OCI-LY3 (cell line): ENCODE results near the gene CPNE4.

Experiments used
- H2AFZ ChIP-seq: fragments of 200-600, 300-600 bp; shearing (Covaris generic); 2 replicates; pipeline ENCODE4 v1.6.0; 2014; ENCODE audit warnings: antibody characterized with exemption, low read depth, low read length
- H3K27ac ChIP-seq: fragments of 200-600, 300-600 bp; sonication (generic); 2 replicates; pipeline ENCODE4 v1.5.1; 2014; ENCODE audit warnings: mild to moderate bottlenecking, low read length, moderate library complexity, mixed read lengths
- H3K27me3 ChIP-seq: fragments of 200-600, 300-600 bp; sonication (generic); 2 replicates; pipeline ENCODE4 v1.6.1; 2014; ENCODE audit warnings: low read depth, low read length, mixed read lengths
- H3K36me3 ChIP-seq: fragments of 200-600, 300-600 bp; sonication (generic); replicated peaks from 2 replicates; pipeline ENCODE3; 2014; ENCODE audit warnings: low read depth, low read length, mixed read lengths
- H3K4me1 ChIP-seq: fragments of 300-600, 200-600 bp; sonication (generic); 2 replicates; pipeline ENCODE4 v1.6.1; 2014; ENCODE audit warnings: low read length, mixed read lengths
- H3K4me2 ChIP-seq: fragments of 200-600, 300-600 bp; sonication (generic); 2 replicates; pipeline ENCODE4 v1.6.1; 2014; ENCODE audit warnings: low read length, mixed read lengths
- H3K4me3 ChIP-seq: fragments of 300-600, 200-600 bp; sonication (generic); 2 replicates; pipeline ENCODE4 v1.5.1; 2014; ENCODE audit warnings: antibody characterized with exemption, mild to moderate bottlenecking, low read length, moderate library complexity
- H3K79me2 ChIP-seq: fragments of 300-600, 200-600 bp; shearing (Covaris generic); 2 replicates; pipeline ENCODE4 v1.6.1; 2014; ENCODE audit warnings: mild to moderate bottlenecking, low read length, mixed read lengths
- H3K9ac ChIP-seq: fragments of 300-600, 200-600 bp; shearing (Covaris generic); 2 replicates; pipeline ENCODE4 v1.6.0; 2014; ENCODE audit warnings: mild to moderate bottlenecking, low read length, moderate library complexity
- H3K9me3 ChIP-seq: fragments of 200-600, 300-600 bp; shearing (Covaris generic); 2 replicates; pipeline ENCODE4 v1.6.1; 2014; ENCODE audit warnings: low read length, mixed read lengths; ENCODE audit not compliant: insufficient read depth
- H4K20me1 ChIP-seq: fragments of 200-600, 300-600 bp; sonication (generic); 2 replicates; pipeline ENCODE4 v1.6.1; 2016; ENCODE audit warnings: low read length, mixed read lengths; ENCODE audit not compliant: insufficient read depth
- CTCF ChIP-seq: fragments of 200-600, 300-600 bp; sonication (generic); IDR thresholded peaks from 2 replicates; pipeline ENCODE4 v1.5.1; 2014; ENCODE audit warnings: antibody characterized with exemption, low read length, low read depth
- EZH2phosphoT487 ChIP-seq: fragments of 200-600 bp; shearing (Covaris generic); IDR thresholded peaks from 2 replicates; pipeline ENCODE4 v1.6.1; 2018; ENCODE audit warnings: antibody characterized with exemption, mixed run types, low read depth

The CPNE4 gene

DNA sequence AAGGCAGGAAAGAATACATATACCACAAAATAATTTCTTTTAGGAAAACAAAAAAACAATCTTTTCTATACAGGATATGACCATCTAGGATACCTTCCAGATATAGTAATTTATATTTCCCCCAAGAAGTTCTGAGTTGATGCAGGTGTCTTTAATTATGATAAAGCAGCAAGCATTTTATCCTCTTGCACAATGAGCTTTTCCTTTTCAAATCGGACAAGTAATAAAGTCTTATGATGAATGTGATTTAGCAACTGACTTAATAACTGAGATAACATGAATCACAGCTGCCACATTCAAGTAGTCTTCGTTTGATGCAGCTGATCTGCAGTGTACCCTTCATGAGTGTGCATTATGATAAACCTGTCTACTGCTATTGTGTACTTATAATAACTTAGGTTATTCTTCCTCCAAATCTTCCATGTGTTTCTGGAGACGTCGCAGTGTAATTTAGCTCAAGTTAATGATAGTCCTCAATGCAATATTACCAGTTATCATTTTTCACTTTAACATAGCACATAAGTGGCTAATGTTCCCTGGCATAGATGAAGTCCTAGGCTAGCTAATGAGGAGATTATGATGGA lies 271.7 kb downstream of the CPNE4 start:
- Histone ChIP-seq H3K4me2 (no peak overlapping the region), H3K79me2 (no peaks in the 10 kb centered on the region), H3K27me3 (no peaks in the 10 kb centered on the region), H3K4me3 (no peak overlapping the region), H3K9ac (no peak overlapping the region), H2AFZ (no peak overlapping the region), H3K36me3 (no peaks in the 10 kb centered on the region), H3K9me3 (no peaks in the 10 kb centered on the region), H3K4me1 (peaks cover 5% of the 10 kb centered on the region), H3K27ac (no peak overlapping the region), H4K20me1 (no peaks in the 10 kb centered on the region)
- TF ChIP-seq EZH2phosphoT487 (no peak), CTCF (no peak)

GRCh38 chr3:131756405-131756804 lies 278.4 kb downstream of the CPNE4 start:
- Histone ChIP-seq H3K9ac (no peak overlapping the region), H3K27me3 (no peaks in the 10 kb centered on the region), H3K4me2 (no peak overlapping the region), H4K20me1 (no peaks in the 10 kb centered on the region), H3K79me2 (no peaks in the 10 kb centered on the region), H3K27ac (no peak overlapping the region), H3K4me1 (no peaks in the 10 kb centered on the region), H2AFZ (no peak overlapping the region), H3K4me3 (no peak overlapping the region), H3K36me3 (no peaks in the 10 kb centered on the region), H3K9me3 (no peaks in the 10 kb centered on the region)
- no peak for TF ChIP-seq CTCF
- TF ChIP-seq EZH2phosphoT487 = no peak

DNA sequence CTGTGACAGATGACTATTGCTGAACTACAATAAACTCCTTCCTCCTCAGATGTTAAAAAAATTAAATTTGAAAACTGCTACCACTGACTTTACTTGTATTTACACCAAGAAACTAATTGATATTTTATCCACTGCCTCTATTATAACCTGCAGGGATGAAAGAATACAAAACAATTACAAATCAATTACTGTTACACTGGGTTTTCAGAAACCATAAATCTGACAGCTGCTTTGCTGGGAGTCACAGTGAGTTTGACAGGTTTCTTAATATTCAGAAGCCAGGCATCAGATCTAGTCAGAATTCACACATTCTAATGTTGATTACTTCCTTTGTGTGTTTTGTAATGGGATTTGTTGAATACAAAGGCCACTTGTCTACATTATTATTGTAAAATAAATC lies 279.4 kb downstream of the CPNE4 start:
- no peaks in the 10 kb centered on the region for H3K9me3 ChIP-seq
- H3K36me3 ChIP-seq = no peaks in the 10 kb centered on the region
- H4K20me1 ChIP-seq = no peaks in the 10 kb centered on the region
- H3K4me2 ChIP-seq = no peak overlapping the region
- TF ChIP-seq EZH2phosphoT487 = no peak
- TF ChIP-seq CTCF = no peak
- H3K4me3 ChIP-seq = no peak overlapping the region
- no peak overlapping the region for H2AFZ ChIP-seq
- no peaks in the 10 kb centered on the region for H3K27me3 ChIP-seq
- no peak overlapping the region for H3K9ac ChIP-seq
- H3K27ac ChIP-seq = no peak overlapping the region
- H3K4me1 ChIP-seq = no peaks in the 10 kb centered on the region
- no peaks in the 10 kb centered on the region for H3K79me2 ChIP-seq

DNA sequence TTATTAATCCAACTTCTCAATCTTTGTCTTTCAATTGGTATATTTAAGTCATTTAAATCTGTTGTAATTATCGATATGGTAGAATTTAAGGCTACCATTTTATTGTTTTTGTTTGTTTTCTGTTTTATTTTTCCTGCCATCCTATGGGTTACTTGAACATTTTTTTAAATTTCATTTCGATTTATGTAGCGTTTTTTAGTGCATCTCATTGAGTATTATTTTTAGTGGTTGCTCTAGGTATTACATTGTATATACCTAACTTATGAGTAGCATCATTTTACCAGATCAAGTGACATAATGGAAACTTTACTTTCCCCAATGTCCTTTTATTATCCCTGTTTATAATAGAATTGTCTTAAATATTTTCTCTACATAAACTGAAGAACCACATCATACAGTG lies 284.6 kb downstream of the CPNE4 start:
- Histone ChIP-seq H3K4me3 (no peak overlapping the region), H3K9me3 (no peaks in the 10 kb centered on the region), H3K4me1 (no peaks in the 10 kb centered on the region), H3K79me2 (no peaks in the 10 kb centered on the region), H3K36me3 (no peaks in the 10 kb centered on the region), H3K27ac (no peak overlapping the region), H3K4me2 (no peak overlapping the region), H3K27me3 (no peaks in the 10 kb centered on the region), H4K20me1 (no peaks in the 10 kb centered on the region), H3K9ac (no peak overlapping the region), H2AFZ (no peak overlapping the region)
- TF ChIP-seq EZH2phosphoT487 (no peak), CTCF (no peak)
